Skeletal muscle tissue (tissue), 4 donors: ENCODE results near the gene DLG2. TPM values are rescaled to one million over a fixed set of nuclear protein-coding genes. Genes with fewer than 3 reads are reported as not detected.

Experiments used
- H3K27ac ChIP-seq: one replicate; pipeline ENCODE4 v1.7.0; 2013; ENCODE audit warnings: mild to moderate bottlenecking, low read depth, low read length, inconsistent platforms
- H3K27me3 ChIP-seq, 3 donors: one replicate each; pipeline ENCODE4 v1.7.0; 2013; ENCODE audit warnings: low read length in 3 of 3; ENCODE audit not compliant: control insufficient read depth in 3 of 3, insufficient read depth in 3 of 3
- H3K36me3 ChIP-seq, 3 donors: one replicate each; pipeline ENCODE4 v1.7.0; 2013; ENCODE audit warnings: low read length in 3 of 3; ENCODE audit not compliant: control insufficient read depth in 3 of 3, insufficient read depth in 3 of 3
- H3K4me1 ChIP-seq, 3 donors: one replicate each; pipeline ENCODE4 v1.7.0; 2013; ENCODE audit warnings: low read length in 3 of 3, mild to moderate bottlenecking in 3 of 3; ENCODE audit not compliant: control insufficient read depth in 3 of 3, insufficient read depth in 3 of 3
- H3K4me3 ChIP-seq, 3 donors: one replicate each; pipeline ENCODE4 v1.7.0; 2013; ENCODE audit warnings: low read length in 3 of 3
- H3K9ac ChIP-seq, 3 donors: one replicate each; pipeline ENCODE4 v1.7.0; 2013; ENCODE audit warnings: low read length in 3 of 3, mild to moderate bottlenecking in 3 of 3, moderate library complexity in 2 of 3, low read depth in 1 of 3
- H3K9me3 ChIP-seq, 3 donors: one replicate each; pipeline ENCODE4 v1.7.0; 2013; ENCODE audit warnings: low read length in 3 of 3; ENCODE audit not compliant: control insufficient read depth in 3 of 3
- total RNA-seq: library from RNA; depleted of rRNA; stranded (reverse); fragments of >200 nt; gene quantifications from one replicate; pipeline ENCODE4 v1.2.3, GENCODE V29; 2014
- donor health status: Osteomylitis.

The DLG2 gene
- total RNA-seq, 1 donor from 2014 or later, result 18.3 TPM

- H3K36me3 ChIP-seq, result no peaks in the 10 kb centered on the region
- no peaks in the 10 kb centered on the region for H3K27me3 ChIP-seq
- no peak overlapping the region for H3K27ac ChIP-seq
- H3K9me3 ChIP-seq, result no peaks in the 10 kb centered on the region
- no peak overlapping the region for H3K4me3 ChIP-seq
- H3K9ac ChIP-seq, result no peak overlapping the region
- H3K4me1 ChIP-seq, result no peaks in the 10 kb centered on the region
Observed at GRCh38 chr11:84681456-84681855, 945.7 kb downstream of the DLG2 start.

DNA sequence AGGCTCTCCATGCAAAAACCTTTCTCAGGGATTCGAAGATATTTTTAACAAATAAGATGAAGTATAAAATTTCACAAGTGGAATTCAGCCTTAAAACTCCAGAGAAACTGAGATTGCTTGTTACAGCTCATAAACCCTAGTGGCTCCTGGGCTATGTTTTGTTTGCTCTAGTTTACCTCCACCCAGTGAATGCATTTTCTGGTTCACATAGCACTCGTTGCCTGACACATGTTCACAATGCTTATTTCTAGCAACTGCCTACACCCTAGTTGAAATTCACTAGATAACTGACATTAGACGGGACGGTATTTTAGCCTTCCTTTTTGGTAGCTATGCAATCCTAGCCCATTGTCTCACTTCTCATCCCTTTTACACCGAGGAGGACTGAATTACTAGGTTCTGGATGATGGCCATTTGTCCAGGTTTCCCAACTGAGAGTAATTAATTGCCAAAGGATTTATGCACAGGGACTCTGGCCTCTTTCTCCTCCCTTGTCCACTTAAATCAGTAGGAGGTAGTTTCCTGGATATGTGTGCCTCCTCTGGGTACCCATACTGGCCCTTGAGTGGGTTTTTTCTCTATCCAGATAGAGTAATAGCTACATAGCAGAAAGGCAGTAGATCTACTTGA is 951.6 kb downstream of the DLG2 start:
- no peaks in the 10 kb centered on the region for H3K36me3 ChIP-seq
- H3K4me1 ChIP-seq, result peaks cover 0 to 5% (median 0%) of the 10 kb centered on the region in 3 donors
- H3K9me3 ChIP-seq, result no peaks in the 10 kb centered on the region
- no peak overlapping the region for H3K4me3 ChIP-seq
- H3K27me3 ChIP-seq, result no peaks in the 10 kb centered on the region
- H3K27ac ChIP-seq, result no peak overlapping the region
- H3K9ac ChIP-seq, result no peak overlapping the region

DNA sequence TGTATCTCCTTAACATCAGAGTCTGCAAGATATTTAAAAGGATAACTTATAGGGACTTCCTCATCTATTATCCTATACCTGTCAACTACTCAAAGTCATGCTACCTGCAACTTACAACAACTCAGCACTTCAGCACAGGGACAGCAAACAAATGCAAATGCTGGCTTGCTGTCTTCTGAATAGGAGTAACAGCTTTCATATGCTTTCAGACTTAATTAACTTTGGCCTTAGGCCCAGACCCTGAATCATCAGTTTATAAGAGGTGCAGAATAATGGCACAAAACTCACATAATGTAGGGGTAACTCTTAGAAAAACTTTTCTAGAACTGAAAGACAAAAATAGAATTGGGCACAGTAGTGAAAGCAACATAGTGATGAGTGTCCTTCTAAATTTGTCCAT is 953.4 kb downstream of the DLG2 start:
- Histone ChIP-seq H3K9ac (no peak overlapping the region), H3K4me3 (no peak overlapping the region), H3K27ac (no peak overlapping the region), H3K9me3 (no peaks in the 10 kb centered on the region), H3K4me1 (peaks cover 0 to 5% (median 0%) of the 10 kb centered on the region in 3 donors), H3K36me3 (no peaks in the 10 kb centered on the region), H3K27me3 (no peaks in the 10 kb centered on the region)

DNA sequence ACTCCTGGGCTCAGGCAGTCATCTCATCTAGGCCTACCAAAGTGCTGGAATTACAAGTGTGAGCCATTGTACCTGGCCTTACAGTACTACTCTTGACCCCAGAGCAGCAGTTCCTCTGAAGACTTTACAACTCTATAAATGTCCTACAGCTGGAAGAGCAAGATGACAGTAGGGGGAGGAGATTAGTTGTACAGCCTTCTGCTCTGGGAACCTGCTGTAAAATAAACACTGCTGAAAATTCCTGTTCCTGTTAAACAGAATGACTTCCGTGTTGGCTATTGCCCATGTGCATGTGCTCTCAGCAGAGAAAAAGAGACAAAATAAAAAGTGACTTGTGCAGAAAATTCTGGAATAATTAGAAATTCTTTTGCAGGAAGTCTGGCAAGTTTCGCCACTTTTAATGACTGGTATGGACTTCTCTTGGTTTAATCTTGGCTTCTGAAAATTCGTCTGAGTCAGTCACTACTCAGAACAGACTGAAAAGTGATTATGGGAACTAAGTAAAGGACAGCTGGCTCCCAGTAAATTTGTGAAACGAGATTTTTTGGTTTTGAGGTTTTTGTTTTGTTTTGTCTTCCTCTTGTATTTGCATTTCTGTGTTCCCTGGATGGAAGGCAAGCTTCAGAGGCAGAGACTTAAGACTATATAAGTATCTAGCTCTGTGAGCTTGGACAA is 955.7 kb downstream of the DLG2 start:
- Histone ChIP-seq H3K4me3 (no peak overlapping the region), H3K27ac (no peak overlapping the region), H3K9ac (no peak overlapping the region), H3K9me3 (no peaks in the 10 kb centered on the region), H3K4me1 (peaks cover 0 to 5% (median 0%) of the 10 kb centered on the region in 3 donors), H3K27me3 (no peaks in the 10 kb centered on the region), H3K36me3 (no peaks in the 10 kb centered on the region)

- no peak overlapping the region for H3K27ac ChIP-seq
- H3K4me1 ChIP-seq, result no peaks in the 10 kb centered on the region
- no peaks in the 10 kb centered on the region for H3K9me3 ChIP-seq
- no peaks in the 10 kb centered on the region for H3K27me3 ChIP-seq
- no peak overlapping the region for H3K4me3 ChIP-seq
- H3K36me3 ChIP-seq, result no peaks in the 10 kb centered on the region
- no peak overlapping the region for H3K9ac ChIP-seq
Observed at GRCh38 chr11:84663731-84664130, 963.4 kb downstream of the DLG2 start.

DNA sequence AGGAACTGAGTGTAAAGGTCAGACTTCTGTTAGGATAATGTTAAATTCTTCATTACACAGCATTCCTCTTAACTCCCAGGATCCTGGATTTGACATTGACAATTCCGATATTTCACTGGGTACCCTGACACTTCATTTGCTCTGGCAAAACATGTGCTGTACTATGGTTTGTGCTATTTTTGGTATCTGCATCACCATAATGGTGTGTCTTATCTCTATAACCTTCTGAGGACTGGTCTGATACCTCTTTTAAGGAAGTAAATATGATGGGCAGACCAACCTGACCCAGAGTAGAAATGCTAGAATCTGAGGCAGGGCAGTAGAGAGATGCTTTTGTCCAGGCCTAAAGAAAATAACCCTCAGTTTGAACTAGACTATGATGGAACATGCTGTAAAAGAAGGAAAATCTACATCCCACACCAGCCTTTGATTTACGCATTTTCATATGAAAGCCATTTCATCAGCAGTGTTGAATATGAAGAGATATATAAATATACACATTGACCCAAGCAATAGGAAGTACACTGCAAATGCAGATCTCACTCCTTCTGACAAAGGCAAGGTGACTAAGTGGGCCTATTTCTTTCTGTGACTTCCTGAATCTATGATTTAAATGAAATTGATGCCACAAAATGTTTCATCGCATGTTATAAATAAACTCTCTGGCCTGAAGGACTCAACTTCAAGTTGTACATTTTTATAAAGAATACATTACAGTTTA is 966.7 kb downstream of the DLG2 start:
- H3K9ac ChIP-seq, result no peak overlapping the region
- no peaks in the 10 kb centered on the region for H3K9me3 ChIP-seq
- H3K27ac ChIP-seq, result no peak overlapping the region
- no peaks in the 10 kb centered on the region for H3K36me3 ChIP-seq
- H3K27me3 ChIP-seq, result no peaks in the 10 kb centered on the region
- H3K4me3 ChIP-seq, result no peak overlapping the region
- no peaks in the 10 kb centered on the region for H3K4me1 ChIP-seq

- Histone ChIP-seq H3K27ac (no peak overlapping the region), H3K27me3 (no peaks in the 10 kb centered on the region), H3K4me1 (no peaks in the 10 kb centered on the region), H3K36me3 (no peaks in the 10 kb centered on the region), H3K4me3 (no peak overlapping the region), H3K9ac (no peak overlapping the region), H3K9me3 (no peaks in the 10 kb centered on the region)
Observed at GRCh38 chr11:84655712-84656111, 971.4 kb downstream of the DLG2 start.

- no peak overlapping the region for H3K27ac ChIP-seq
- H3K9ac ChIP-seq, result no peak overlapping the region
- no peaks in the 10 kb centered on the region for H3K36me3 ChIP-seq
- no peaks in the 10 kb centered on the region for H3K4me1 ChIP-seq
- no peak overlapping the region for H3K4me3 ChIP-seq
- no peaks in the 10 kb centered on the region for H3K9me3 ChIP-seq
- no peaks in the 10 kb centered on the region for H3K27me3 ChIP-seq
Observed at GRCh38 chr11:84648471-84648870, 978.7 kb downstream of the DLG2 start.

DNA sequence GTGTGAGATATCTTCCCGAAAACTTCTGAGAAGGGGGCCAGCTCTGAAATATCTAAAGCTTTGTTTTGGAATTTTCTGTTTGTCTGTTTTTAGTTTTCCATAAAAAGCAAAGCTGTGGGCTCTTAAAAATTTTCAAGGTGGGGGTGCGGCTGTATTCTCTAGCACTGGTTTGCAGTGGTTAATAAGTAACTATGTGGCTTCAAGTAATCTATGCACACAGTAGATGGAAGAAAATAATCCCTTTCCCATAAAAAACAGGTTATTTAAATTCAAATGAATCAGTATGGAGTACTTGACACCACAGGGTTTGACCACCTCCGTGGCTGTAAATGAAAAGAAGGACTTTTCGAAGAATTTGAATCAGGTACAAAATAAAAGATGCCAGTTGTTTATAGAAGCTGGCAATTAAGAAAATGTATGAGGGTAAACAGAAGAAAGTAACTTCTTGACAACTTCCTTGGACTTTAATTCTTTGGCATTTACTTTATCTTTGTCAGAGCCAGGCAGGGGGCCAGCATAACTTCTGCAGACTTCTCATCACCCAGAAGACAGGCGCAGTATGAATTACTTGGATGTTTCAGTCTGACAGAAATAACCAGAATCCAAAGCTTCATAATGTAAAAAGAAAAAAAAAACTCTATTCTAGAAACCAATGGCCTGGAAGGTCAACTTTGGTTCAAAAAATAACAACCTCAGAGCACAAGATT is 981.0 kb downstream of the DLG2 start:
- H3K36me3 ChIP-seq, result no peaks in the 10 kb centered on the region
- H3K4me1 ChIP-seq, result no peaks in the 10 kb centered on the region
- no peaks in the 10 kb centered on the region for H3K9me3 ChIP-seq
- no peak overlapping the region for H3K9ac ChIP-seq
- H3K4me3 ChIP-seq, result no peak overlapping the region
- no peak overlapping the region for H3K27ac ChIP-seq
- H3K27me3 ChIP-seq, result no peaks in the 10 kb centered on the region

DNA sequence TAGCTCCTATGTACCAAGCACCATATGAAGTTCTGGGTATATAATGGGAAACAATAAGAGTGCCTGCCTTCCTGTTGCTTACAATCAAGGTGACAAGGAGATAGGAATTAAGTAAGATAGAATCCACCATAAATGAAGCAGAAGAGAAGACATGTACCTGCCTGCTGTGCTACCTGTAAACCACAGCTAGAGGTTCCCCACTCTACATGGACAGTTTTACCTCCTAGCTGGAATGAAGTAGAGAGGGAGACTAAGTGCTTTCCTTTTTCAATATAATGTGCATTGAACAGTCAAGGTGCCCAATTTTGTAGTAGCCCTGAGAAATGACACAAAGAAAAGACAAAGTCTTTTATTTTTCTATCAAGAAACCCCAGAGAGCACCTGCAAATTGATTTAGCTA is 984.6 kb downstream of the DLG2 start:
- no peak overlapping the region for H3K9ac ChIP-seq
- H3K27ac ChIP-seq, result no peak overlapping the region
- H3K9me3 ChIP-seq, result no peaks in the 10 kb centered on the region
- no peaks in the 10 kb centered on the region for H3K36me3 ChIP-seq
- no peak overlapping the region for H3K4me3 ChIP-seq
- no peaks in the 10 kb centered on the region for H3K27me3 ChIP-seq
- H3K4me1 ChIP-seq, result no peaks in the 10 kb centered on the region
